Stimulated activated CD4-positive, alpha-beta T cell treated with anti-CD3 and anti-CD28 coated beads, Interleukin-1b, Interleukin-23, amount 100 ng/mL, for 24 hours (primary cell): ENCODE data around the gene F5.
"Not testable (repeated sequence)": the region's sequence is repeated elsewhere in the genome, so short reads cannot be mapped to it uniquely, and the experiment has no call there.

Experiments used
- DNase-seq, 4 experiments: peaks; one replicate each; pipeline ENCODE4 v3.0.0-alpha.2; 2020; ENCODE audit warnings: low read depth in 4 of 4, low spot score in 1 of 4

Gene F5

DNA sequence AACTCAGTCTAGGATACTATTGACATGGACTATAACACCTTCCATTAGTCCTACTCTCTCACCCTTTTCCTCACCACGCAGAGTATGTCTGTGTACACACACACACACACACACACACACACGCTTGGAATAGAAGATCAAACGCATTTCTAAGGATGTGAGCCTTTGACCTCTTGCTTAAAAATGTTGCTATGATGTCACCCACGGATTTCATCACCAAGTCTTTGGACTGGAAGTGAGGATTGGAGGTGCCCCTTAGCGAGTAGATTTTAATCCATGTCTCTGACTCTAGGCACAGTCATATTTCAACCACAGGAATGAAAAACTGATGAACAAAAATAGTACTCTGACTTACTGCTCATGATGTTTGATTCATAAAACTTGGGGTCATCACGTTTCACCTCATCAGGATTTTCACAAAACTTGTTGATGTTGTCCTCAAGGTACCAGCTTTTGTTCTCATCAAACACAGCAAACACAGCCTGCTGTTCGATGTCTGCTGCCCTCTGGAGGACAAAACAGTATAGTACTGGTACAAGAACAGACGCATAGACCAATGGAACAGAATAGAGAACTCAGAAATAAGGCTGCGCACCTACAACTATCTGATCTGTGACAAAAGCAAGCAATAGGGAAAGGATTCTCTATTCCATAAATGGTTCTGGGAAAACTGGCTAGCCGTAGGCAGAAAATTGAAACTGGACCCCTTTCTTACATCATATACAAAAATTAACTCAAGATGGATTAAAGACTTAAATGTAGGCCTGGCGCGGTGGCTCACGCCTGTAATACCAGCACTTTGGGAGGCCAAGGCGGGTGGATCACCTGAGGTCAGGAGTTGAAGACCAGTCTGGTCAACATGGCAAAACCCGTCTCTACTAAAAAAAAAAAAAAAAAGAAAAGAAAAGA lies 39.9 kb downstream of the F5 start:
- peak in 2 of 4 experiments; percentile 2 to 10 for DNase-seq

DNA sequence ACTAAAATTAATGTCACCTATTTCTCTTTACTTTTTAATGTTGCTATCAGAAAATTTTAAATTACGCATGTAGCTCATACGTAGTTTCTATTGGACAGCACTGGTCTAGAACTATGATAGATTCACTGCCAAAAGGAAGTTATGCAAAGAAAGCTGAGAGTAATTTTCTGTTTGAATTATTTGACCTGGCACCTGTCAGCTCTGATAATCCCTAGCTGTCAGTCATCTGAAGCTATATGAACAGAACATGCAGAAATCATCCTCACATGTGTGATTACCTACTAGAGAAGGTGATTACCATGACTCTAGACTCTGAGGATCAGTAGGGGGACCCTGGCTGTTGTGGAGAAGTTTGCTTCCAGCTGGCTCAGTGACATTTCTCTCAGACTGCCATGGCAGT lies 40.8 kb downstream of the F5 start:
- DNase-seq: no peak

DNA sequence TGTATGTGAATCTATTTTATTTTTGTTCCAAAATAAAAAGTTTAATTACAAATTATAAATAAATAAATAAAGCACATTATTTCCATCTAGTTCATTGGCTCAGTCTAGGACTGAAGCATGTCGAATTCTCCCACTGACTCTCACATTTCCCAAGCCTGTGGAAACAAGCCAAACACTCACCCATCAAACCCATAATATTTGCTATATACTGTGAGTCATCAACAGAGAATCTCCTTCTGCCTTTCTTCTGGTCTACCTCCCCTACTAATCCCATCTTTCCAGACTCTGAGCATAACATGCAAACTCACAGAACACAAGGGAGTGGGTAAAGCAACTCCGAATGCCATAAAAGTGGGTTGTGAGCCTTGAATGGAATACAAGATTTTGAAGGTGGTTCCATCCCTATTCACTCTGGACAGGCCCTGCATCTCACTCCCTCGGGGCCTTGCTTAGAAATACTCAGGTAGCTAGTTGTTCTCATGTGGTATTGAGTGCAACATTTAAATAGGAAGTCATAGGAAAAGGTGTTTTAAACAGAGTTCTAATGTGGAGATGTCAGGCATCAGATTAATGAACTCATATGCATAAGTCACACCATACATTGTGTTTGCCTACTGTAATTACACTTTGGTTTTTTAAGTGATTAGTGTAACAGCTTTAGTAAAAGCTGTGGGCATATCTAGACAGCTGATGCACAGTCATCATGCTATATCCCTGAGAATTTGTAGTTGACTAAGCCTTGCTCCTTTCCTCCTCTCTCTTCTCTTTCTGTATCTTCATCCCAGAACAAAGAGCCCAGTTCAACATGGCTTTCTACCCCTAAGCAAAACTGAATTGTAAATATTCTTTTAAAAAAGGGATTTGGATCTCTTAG lies 47.0 kb downstream of the F5 start:
- no peak for DNase-seq

DNA sequence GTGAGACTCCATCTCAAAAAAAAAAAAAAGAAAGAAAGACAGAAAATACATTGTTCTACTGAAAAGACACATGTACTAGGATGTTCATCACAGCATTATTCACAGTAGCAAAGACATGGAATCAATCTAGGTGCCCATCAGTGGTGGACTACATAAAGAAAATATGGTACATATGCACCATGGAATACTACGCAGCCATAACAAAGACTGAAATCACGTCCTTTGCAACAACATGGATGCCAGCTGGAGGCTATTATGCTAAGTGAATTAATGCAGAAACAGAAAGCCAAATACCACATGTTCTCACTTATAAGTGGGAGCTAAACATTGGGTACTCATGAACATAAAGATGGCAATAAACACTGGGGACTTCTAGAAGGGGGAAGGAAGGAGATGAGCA lies 51.6 kb downstream of the F5 start:
- DNase-seq: no peak

DNA sequence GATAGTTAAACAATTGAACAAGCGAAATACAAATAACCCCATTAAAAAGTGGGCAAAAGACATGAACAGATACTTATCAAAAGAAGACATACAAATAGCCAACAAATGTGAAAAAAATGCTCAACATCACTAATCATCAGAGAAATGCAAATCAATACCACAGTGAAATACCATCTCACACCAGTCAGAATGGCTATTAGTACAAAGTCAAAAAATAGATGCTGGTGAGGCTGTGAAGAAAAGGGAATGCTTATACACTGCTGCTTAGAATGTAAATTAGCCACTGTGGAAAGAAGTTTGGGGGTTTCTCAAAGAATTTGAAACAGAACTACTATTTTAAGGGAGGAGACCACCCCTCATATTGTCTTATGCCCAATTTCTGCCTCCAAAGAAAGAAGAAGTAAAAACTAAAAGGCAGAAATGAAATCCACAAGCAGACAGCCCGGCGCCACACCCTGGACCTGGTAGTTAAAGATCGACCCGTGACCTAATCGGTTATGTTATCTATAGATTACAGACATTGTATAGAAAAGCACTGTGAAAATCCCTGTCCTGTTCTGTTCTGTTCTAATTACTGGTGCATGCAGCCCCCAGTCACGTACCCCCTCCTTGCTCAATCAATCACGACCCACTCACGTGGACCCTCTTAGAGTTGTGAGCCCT lies 52.6 kb downstream of the F5 start:
- not testable (repeated sequence) for DNase-seq

DNA sequence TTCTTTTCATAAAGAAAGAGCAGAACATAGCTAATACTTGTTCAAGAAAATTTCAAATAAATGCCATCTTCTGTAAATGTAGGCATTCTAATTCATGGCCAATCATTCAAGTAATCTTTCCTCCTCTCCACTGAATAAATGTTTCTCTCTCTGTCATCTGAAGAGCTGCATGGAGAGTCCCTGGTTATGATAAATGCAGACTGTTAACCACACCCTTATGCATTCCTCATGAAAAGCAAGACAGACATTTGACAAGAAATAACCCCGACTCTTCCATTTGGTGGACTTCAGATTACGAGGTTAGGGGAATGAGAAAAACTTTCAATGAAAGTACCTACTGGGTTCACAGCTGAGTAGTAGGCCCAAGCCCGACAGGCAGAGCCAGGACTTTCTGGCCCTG lies 55.8 kb downstream of the F5 start:
- DNase-seq: no peak

DNA sequence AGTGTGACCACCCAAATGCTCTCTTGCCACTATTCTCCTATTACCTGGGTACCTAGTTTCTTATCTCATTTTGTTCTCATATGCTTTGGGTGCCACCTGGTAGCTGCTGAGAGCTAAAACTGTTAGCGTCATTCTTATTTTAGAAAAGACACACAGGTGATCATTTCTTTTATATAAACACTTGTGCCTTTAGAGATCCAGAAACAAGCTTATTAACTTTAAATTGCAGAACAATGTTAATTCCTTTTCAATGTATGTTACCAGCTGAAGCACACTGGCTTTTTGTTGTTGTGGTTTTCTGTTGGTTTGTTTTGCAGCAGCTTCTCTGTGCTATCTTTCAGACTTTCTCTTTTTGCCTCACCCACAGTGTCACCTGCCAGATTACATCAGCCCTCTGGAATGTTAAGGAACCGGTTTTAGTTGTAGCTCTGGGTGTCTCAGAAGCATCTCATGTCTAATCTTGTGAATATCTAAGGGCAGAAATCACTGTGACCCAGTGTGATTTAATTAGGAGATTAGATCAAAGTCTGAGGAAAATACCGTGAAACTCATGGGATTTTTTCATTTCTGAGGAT lies 57.1 kb downstream of the F5 start:
- no peak for DNase-seq

DNA sequence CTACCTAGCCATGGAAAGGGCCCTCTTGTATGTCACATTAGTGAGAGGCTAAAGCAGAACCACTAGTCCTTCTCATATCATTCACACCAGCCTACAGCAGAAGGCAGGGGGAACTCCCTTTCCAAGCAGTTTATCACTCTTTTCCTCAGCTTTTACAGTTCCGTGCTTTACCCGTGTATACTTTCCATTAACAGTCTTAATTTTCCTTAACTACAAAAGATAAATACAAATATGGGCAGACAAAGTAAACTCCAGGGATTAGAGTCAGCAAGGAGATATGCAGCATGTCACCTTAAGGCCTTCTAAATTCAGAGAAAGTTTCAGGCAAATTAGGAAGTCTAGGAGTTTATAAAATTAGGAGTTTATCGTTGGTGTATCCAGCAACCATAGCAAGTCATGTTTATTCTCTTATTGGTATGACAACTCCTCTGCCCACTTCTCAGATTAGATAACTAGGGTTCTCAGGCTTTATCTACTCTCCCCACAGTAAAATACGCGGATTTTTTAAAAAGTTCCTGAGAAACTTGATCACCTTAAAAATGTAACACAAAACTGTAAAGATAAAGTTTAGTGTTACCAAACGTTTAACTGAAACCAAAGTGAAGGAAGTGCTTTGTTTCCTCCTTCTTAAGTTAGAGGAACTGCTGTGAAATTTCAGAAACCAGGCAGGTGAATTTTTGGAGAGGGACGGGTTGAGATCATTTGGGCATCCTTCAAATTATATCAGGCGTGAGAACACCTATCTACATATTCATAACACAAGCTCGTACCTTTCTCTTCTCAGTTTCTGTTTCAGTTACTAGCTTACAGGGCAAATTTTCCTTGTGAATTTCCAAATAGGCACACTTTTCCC lies 57.8 kb downstream of the F5 start:
- no peak for DNase-seq

DNA sequence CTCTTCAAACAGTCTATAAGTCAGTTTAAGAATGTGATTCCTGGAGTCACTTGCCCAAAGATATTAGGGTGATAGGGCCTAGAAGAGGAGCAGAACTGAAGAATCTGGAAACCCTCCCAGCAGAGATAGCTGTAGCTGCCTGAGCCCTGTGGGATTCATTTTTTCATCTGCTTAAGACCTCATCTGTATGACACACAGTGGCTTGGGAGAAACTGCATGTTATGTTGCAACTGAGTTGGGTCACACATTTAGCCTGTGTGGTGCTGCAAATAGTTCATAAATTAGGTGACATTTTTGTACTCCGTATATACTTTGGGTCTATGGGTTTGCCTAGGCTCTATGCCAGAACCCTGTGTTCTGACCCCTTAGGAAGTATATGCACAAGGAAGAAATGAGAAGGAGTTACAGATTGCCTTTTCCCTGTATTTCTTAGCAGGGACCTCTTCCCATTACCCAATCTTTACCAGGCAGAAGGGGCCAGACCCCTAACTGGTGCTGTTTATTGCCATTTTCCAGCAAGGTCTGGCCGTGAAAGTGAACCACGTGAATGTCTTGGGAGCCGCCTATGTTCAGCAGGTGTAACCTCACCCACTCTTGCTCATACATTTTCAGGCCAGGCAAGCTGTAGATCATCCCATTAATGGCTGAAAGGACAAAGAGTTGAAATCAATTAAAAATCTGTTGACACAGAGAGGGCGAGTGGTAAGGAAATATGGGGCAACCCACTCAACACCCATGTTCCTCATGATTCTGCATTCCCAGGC lies 58.6 kb downstream of the F5 start:
- no peak for DNase-seq

DNA sequence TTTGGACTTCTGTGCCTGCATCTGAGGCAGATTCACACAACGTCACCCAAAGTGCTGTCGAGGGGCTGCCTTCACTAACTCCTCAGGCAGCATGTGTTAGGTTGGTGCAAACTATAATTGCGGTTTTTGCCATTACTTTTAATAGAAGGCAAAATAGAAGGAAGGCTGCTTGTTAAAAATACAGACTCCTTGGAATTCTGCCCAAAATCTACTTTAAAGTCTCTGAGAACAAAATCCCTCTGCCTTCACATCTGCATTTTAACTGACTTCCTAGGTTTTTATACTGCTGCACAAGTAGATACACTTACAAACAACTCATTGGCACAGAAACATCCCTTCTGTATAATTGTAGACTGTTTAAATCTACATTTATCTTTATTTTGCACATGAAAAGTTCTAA lies 59.3 kb downstream of the F5 start:
- DNase-seq: no peak

DNA sequence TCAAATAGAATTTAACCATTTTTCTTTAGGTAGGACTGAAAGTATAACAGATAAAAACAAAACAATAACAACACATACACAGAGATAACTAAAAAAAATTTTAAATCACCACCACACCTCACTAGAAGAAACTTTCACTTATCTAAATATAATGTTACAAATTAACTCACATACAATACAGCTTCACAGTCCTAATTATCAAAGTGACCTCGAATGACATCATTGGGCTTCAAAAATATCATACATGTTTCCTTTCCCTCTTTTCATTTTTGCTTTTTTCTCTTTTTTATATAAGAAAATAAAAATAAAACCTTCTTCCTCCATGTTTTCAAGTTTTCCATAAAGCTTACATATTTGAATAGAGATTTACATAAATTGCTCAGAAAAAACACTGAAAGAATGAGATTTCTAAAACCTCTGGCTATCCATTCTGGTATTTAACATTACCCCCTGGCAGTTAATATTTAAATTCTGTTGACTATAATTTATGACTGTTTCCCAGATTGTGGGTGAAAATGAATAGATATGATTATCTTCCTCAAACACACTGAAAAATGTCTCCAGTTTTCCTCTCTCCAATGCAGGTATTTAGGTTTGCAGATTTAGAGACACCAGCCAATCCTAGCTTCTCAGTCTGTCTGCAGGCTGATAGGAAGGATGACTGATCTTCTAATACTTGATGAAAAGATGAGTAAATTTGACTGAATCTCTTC lies 60.0 kb downstream of the F5 start:
- no peak for DNase-seq

DNA sequence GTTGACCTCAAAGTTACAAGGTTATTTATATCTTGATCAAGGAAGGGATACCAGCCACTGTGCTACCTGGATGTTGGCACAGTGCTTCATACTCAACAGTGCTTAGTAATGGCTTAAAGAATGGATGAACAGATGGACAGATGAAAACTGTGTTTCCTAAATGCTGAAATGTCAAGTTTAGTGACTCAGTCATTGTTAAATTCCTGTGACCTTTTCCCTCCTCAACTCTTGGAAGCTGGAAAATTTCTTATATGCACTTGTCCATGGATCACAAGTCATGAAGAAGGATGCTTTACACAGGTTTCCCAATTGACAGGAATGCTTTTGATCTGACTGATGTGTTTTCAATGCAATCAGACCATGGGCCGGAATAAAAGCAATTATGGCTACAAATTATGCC lies 60.9 kb downstream of the F5 start:
- no peak for DNase-seq

DNA sequence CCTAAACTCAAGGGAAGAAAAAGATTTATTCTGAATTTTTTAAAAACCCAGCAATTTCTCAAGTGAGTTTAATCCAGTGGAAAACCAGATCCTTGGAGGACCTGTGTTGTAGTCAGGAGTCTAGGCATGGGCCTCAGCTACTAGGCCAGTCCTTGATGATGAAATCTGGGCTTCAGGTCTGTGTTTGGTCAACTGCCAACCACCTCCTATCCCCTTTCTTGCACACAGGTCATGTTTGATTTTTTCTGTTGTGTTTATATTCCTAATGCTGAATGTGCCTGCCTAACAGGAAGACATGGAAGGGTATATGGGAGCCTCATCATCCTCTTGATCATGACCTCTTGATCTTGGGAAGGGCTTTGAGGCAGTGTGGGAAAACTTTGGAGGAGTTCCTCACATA lies 62.4 kb downstream of the F5 start:
- no peak for DNase-seq

DNA sequence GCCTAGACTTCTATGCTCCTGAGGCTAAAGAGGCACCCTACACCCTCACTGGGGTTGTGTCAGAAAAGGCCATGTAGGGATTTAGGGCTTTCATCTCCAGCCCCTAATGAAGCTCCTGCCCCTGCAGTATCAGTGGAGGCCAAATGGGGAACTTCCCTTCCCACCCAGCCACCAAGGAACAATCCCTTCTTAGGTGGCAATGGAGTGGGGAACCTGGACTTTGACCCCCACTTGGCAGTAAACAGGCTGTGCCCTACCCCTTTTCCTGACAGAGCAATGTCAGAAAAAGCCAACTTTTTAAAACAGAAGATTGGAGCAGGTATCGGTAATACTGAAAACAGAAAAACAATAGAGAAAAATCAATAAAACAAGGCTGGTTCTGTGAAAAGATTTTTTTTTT lies 65.1 kb downstream of the F5 start:
- no peak for DNase-seq

DNA sequence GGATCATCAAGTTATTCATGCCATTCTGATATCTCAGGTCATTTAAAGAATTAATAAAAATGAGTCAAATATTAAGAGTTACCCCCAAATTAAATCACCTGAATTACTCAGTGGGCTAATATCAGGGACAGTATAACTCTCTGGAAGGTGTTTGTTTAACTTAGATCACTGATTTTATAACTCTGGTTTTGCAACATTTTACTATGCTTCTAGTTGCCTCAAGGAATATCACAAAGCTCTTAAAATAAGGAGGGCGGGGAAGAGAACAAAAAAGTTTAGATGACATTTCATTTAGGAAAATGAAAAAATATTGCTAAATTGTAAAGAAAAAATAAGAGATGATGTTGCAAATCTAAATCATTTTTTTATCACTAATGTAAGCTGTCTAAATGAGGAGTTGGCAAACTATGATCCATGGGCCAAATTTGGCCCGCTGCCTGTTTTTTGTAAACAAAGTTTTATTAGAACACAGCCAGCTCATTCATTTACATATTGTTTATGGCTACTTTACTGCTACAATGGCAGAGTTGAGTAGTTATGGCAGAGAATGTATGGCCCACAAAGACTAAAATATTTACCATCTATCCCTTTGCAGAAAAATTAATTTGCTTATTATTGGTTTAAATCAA lies 68.6 kb downstream of the F5 start:
- DNase-seq: no peak

DNA sequence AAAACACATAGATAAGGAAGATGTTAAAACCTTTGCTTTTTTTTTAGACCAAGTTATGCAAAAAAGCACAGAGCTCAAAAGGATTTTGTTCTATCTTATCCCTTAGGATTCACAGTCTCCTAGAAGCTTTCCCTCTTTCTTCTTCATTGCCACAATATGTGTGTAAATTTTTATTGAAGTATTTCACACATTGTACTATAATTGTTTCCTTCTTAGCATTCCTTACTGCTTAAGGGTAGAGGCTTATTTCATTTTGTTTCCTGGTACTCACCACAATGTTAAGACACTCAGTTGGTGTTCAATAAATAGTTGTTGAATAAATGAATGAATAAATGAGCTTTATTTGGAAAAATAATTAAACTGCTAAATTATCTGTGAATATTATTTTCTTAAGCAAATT lies 70.6 kb downstream of the F5 start:
- no peak for DNase-seq

DNA sequence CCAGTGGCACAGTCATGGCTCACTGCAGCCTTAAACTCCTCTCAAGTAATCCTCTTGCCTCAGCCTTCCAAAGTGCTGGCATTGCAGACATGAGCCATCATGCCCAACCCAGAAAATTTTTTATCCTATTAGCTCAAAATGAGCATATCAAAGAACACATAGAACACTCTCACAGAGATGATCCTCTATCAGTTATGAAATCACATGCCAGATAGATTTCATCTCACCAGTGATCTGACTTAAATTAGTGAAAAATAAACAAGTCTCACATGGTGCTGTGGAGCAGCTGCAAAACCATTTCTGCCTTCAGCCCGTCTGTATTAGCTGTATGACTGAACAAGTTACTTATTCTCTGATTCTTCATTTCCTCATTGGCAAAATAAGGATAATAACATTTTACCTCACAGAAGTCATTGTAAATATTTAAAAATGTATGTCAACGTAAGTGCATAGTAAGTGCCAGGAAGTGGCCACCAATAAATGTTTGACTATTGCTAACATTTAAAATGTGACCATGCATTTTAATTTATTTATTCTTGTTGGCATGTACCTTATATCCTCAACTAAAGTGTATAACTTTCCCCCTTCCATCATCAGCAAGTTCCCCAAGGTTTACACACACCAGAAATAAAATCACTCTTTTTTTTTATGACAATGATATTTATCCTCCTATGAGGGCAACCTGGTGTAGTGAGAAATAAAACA lies 71.6 kb downstream of the F5 start:
- no peak for DNase-seq

DNA sequence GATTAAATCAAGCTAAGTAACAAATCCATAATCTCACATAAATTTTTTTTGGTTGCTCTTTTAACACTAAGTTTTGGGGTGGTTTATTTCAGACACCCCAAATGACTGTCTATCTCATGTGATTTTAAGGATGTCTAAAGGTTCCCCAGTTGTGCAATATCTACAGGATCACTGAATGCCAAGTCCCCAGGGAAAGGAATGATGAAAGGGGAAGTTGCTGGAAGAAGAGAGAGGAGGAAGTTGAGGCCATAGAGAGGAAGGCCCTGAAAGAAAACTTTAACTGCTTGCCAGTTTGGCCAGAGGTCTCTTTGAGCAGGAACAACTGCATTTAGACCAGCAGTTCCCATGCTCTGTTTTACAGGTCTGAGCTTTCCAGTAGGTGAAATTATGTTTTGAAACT lies 73.1 kb downstream of the F5 start:
- no peak for DNase-seq
